ENCODE measurements around the gene TNFRSF9. TPM values are rescaled to one million over a fixed set of nuclear protein-coding genes. Genes with fewer than 3 reads are reported as not detected.
A peak's percentile ranks its signal among the peaks of the same experiment; 100 is the strongest.

TNFRSF9 gene
- total RNA-seq, 5 donors from 2014 or later (not counting 1 experiment from before 2014, with no cell fraction given), result 0.59 to 4.3 (median 0.88) TPM

GRCh38 chr1:7942214-7942921, 1.7 kb upstream of the TNFRSF9 start:
- H3K36me3 Mint-ChIP-seq, result no peaks in the 10 kb centered on the region
- DNase-seq, result peak in 24 of 35 experiments; percentile 8 to 65 (median 26)
- 4% methylated on average over 26 of the region's 40 CpGs for WGBS (ENCODE audit: insufficient coverage)
- ChIA-PET POLR2A (no interaction called here), CTCF (interaction anchor here in 1 of 2 donors (0.7 kb wide), 1 partner anchor 413 kb away, joined by 4 read pairs; no protein-coding TSS in a partner anchor)
- no peaks in the 10 kb centered on the region for H3K9me3 Mint-ChIP-seq
- H3K36me3 ChIP-seq (ENCODE audit: control insufficient read depth in 2 of 2, extremely low read depth in 1 of 2, insufficient read depth in 1 of 2, low read length in 1 of 2), result no peaks in the 10 kb centered on the region
- peak overlapping the region; percentile 63 to 89 (median 76) for H3K4me3 Mint-ChIP-seq
- no peak overlapping the region for H3K27ac Mint-ChIP-seq
- no peaks in the 10 kb centered on the region for H3K9me3 ChIP-seq
- ATAC-seq (replicated peaks in 1 of 4), result peak; percentile 61 to 76 (median 64)
- H3K4me3 ChIP-seq (ENCODE audit: control insufficient read depth in 1 of 2, extremely low read depth in 1 of 2, low read length in 1 of 2), result peak overlapping the region; percentile 27 to 49
- H3K27me3 ChIP-seq (replicated peaks in 1 of 2; ENCODE audit: control insufficient read depth in 2 of 2, extremely low read depth in 1 of 2, insufficient read depth in 2 of 2, low read length in 1 of 2), result peaks cover 5 to 23% of the 10 kb centered on the region in 2 experiments
- peak overlapping the region; percentile 29 for H3K27ac ChIP-seq (ENCODE audit: low read length)
- peaks cover 3 to 25% of the 10 kb centered on the region in 2 experiments for H3K4me1 ChIP-seq (ENCODE audit: control insufficient read depth in 1 of 2, extremely low read depth in 1 of 2, insufficient read depth in 2 of 2, low read length in 2 of 2)
- peaks cover 25 to 35% (median 26%) of the 10 kb centered on the region in 3 donors for H3K4me1 Mint-ChIP-seq
- peaks cover 25 to 45% of the 10 kb centered on the region in 2 donors for H3K27me3 Mint-ChIP-seq

GRCh38 chr1:7941437-7941793, 776 bp upstream of the TNFRSF9 start:
- POLR2A ChIA-PET, result interaction anchor here in 1 of 2 donors (0.6 kb wide), 1 partner anchor 130 kb away, joined by 3 read pairs; no protein-coding TSS in a partner anchor
- DNase-seq (no peak), ATAC-seq (replicated peaks in 1 of 4) (no peak)
- no peaks in the 10 kb centered on the region for H3K9me3 ChIP-seq
- Mint-ChIP-seq H3K9me3 (no peaks in the 10 kb centered on the region), H3K4me3 (peak overlapping the region; percentile 61 to 89 (median 76)), H3K36me3 (no peaks in the 10 kb centered on the region), H3K4me1 (peaks cover 25 to 35% (median 26%) of the 10 kb centered on the region in 3 donors), H3K27me3 (peaks cover 25 to 49% of the 10 kb centered on the region in 2 donors), H3K27ac (no peak overlapping the region)
- CTCF ChIA-PET, result interaction anchor here in 1 of 2 donors (0.7 kb wide), 1 partner anchor 39 kb away, joined by 5 read pairs; no protein-coding TSS in a partner anchor
- no peaks in the 10 kb centered on the region for H3K36me3 ChIP-seq (ENCODE audit: control insufficient read depth in 2 of 2, extremely low read depth in 1 of 2, insufficient read depth in 1 of 2, low read length in 1 of 2)
- H3K27me3 ChIP-seq (replicated peaks in 1 of 2; ENCODE audit: control insufficient read depth in 2 of 2, extremely low read depth in 1 of 2, insufficient read depth in 2 of 2, low read length in 1 of 2), result peaks cover 5 to 27% of the 10 kb centered on the region in 2 experiments
- peak overlapping the region; percentile 7 for H3K27ac ChIP-seq (ENCODE audit: low read length)
- no peak overlapping the region for H3K4me3 ChIP-seq (ENCODE audit: control insufficient read depth in 1 of 2, extremely low read depth in 1 of 2, low read length in 1 of 2)
- WGBS (ENCODE audit: insufficient coverage), result 57% methylated on average over 2 of the region's 9 CpGs
- H3K4me1 ChIP-seq (ENCODE audit: control insufficient read depth in 1 of 2, extremely low read depth in 1 of 2, insufficient read depth in 2 of 2, low read length in 2 of 2), result peaks cover 3 to 30% of the 10 kb centered on the region in 2 experiments

DNA sequence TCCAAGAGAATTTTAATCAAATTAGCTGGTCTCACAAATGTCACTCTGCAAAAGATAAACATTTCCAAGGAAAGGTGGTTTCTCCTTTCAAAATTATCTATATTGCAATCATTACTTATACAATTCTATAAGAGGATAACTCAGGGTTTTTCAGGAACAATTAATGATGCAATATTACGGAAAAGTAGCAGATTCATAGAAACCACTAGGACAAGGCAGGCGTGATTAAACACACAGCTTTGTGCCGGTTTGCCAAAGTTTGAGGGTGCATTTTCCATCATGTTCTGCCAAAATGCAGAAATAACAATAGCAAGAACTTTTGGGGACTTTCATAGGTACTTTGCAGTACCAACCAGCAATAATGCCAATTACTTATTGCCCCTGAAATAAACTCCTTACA, 605 bp downstream of the TNFRSF9 start:
- ChIA-PET POLR2A (interaction anchor here (0.6 to 1.3 kb wide), 3 partner anchors 9 to 1297 kb away, joined by 3 to 4 read pairs (median 4); partner anchors contain the start of gene PER3 (in 1 of the 2)), CTCF (no interaction called here)
- 63% methylated on average over 3 of the region's 3 CpGs for WGBS (ENCODE audit: insufficient coverage)
- H3K9me3 ChIP-seq, result no peaks in the 10 kb centered on the region
- peaks cover 3 to 32% of the 10 kb centered on the region in 2 experiments for H3K4me1 ChIP-seq (ENCODE audit: control insufficient read depth in 1 of 2, extremely low read depth in 1 of 2, insufficient read depth in 2 of 2, low read length in 2 of 2)
- no peaks in the 10 kb centered on the region for H3K9me3 Mint-ChIP-seq
- no peak overlapping the region for H3K27ac ChIP-seq (ENCODE audit: low read length)
- H3K27ac Mint-ChIP-seq, result no peak overlapping the region
- H3K36me3 ChIP-seq (ENCODE audit: control insufficient read depth in 2 of 2, extremely low read depth in 1 of 2, insufficient read depth in 1 of 2, low read length in 1 of 2), result no peaks in the 10 kb centered on the region
- H3K27me3 ChIP-seq (replicated peaks in 1 of 2; ENCODE audit: control insufficient read depth in 2 of 2, extremely low read depth in 1 of 2, insufficient read depth in 2 of 2, low read length in 1 of 2), result peaks cover 5 to 27% of the 10 kb centered on the region in 2 experiments
- H3K4me3 Mint-ChIP-seq, result peak overlapping the region in 2 of 3 donors; percentile 61 to 65
- DNase-seq (no peak), ATAC-seq (replicated peaks in 1 of 4) (no peak)
- H3K27me3 Mint-ChIP-seq, result peaks cover 25 to 57% of the 10 kb centered on the region in 2 donors
- H3K4me3 ChIP-seq (ENCODE audit: control insufficient read depth in 1 of 2, extremely low read depth in 1 of 2, low read length in 1 of 2), result no peak overlapping the region
- peaks cover 25 to 35% (median 26%) of the 10 kb centered on the region in 3 donors for H3K4me1 Mint-ChIP-seq
- no peaks in the 10 kb centered on the region for H3K36me3 Mint-ChIP-seq

GRCh38 chr1:7938070-7938469, 2.6 kb downstream of the TNFRSF9 start:
- Mint-ChIP-seq H3K4me1 (peaks cover 23 to 33% (median 24%) of the 10 kb centered on the region in 3 donors), H3K27ac (no peak overlapping the region), H3K27me3 (peaks cover 25 to 58% of the 10 kb centered on the region in 2 donors), H3K4me3 (no peak overlapping the region), H3K9me3 (no peaks in the 10 kb centered on the region), H3K36me3 (no peaks in the 10 kb centered on the region)
- Histone ChIP-seq H3K27me3 (replicated peaks in 1 of 2; ENCODE audit: control insufficient read depth in 2 of 2, extremely low read depth in 1 of 2, insufficient read depth in 2 of 2, low read length in 1 of 2) (peaks cover 5 to 27% of the 10 kb centered on the region in 2 experiments), H3K9me3 (no peaks in the 10 kb centered on the region), H3K27ac (ENCODE audit: low read length) (no peak overlapping the region), H3K4me1 (ENCODE audit: control insufficient read depth in 1 of 2, extremely low read depth in 1 of 2, insufficient read depth in 2 of 2, low read length in 2 of 2) (peaks cover 3 to 32% of the 10 kb centered on the region in 2 experiments), H3K4me3 (ENCODE audit: control insufficient read depth in 1 of 2, extremely low read depth in 1 of 2, low read length in 1 of 2) (no peak overlapping the region), H3K36me3 (ENCODE audit: control insufficient read depth in 2 of 2, extremely low read depth in 1 of 2, insufficient read depth in 1 of 2, low read length in 1 of 2) (no peaks in the 10 kb centered on the region)
- WGBS (ENCODE audit: insufficient coverage), result 30% methylated on average over 2 of the region's 3 CpGs
- ChIA-PET CTCF (no interaction called here), POLR2A (no interaction called here)
- ATAC-seq (replicated peaks in 1 of 4) (no peak), DNase-seq (no peak)

- POLR2A ChIA-PET, result no interaction called here
- Mint-ChIP-seq H3K36me3 (no peaks in the 10 kb centered on the region), H3K27ac (no peak overlapping the region), H3K4me3 (no peak overlapping the region), H3K4me1 (peaks cover 26 to 30% (median 27%) of the 10 kb centered on the region in 3 donors), H3K9me3 (no peaks in the 10 kb centered on the region), H3K27me3 (peaks cover 0 to 16% of the 10 kb centered on the region in 2 donors)
- no peak for ATAC-seq (replicated peaks in 1 of 4)
- no peaks in the 10 kb centered on the region for H3K36me3 ChIP-seq (ENCODE audit: control insufficient read depth in 2 of 2, extremely low read depth in 1 of 2, insufficient read depth in 1 of 2, low read length in 1 of 2)
- no peak for DNase-seq
- no peaks in the 10 kb centered on the region for H3K9me3 ChIP-seq
- H3K4me3 ChIP-seq (ENCODE audit: control insufficient read depth in 1 of 2, extremely low read depth in 1 of 2, low read length in 1 of 2), result no peak overlapping the region
- CTCF ChIA-PET, result no interaction called here
- peaks cover 0 to 4% of the 10 kb centered on the region in 2 experiments for H3K27me3 ChIP-seq (replicated peaks in 1 of 2; ENCODE audit: control insufficient read depth in 2 of 2, extremely low read depth in 1 of 2, insufficient read depth in 2 of 2, low read length in 1 of 2)
- peaks cover 8 to 24% of the 10 kb centered on the region in 2 experiments for H3K4me1 ChIP-seq (ENCODE audit: control insufficient read depth in 1 of 2, extremely low read depth in 1 of 2, insufficient read depth in 2 of 2, low read length in 2 of 2)
- WGBS (ENCODE audit: insufficient coverage), result 99% methylated on average over 10 of the region's 15 CpGs
- no peak overlapping the region for H3K27ac ChIP-seq (ENCODE audit: low read length)
Measured at GRCh38 chr1:7932524-7933138, 8.0 kb downstream of the TNFRSF9 start.

GRCh38 chr1:7931446-7931812, 9.2 kb downstream of the TNFRSF9 start:
- DNase-seq, result no peak
- CTCF ChIA-PET, result no interaction called here
- peak in 3 of 4 experiments; percentile 22 to 45 (median 31) for ATAC-seq (replicated peaks in 1 of 4)
- no CpG with 5 or more reads among the region's 2 CpGs for WGBS (ENCODE audit: insufficient coverage)
- peaks cover 26 to 30% (median 27%) of the 10 kb centered on the region in 3 donors for H3K4me1 Mint-ChIP-seq
- H3K9me3 ChIP-seq, result no peaks in the 10 kb centered on the region
- no peak overlapping the region for H3K4me3 ChIP-seq (ENCODE audit: control insufficient read depth in 1 of 2, extremely low read depth in 1 of 2, low read length in 1 of 2)
- peak overlapping the region; percentile 63 for H3K27ac ChIP-seq (ENCODE audit: low read length)
- H3K4me1 ChIP-seq (ENCODE audit: control insufficient read depth in 1 of 2, extremely low read depth in 1 of 2, insufficient read depth in 2 of 2, low read length in 2 of 2), result peaks cover 8 to 23% of the 10 kb centered on the region in 2 experiments
- H3K27me3 ChIP-seq (replicated peaks in 1 of 2; ENCODE audit: control insufficient read depth in 2 of 2, extremely low read depth in 1 of 2, insufficient read depth in 2 of 2, low read length in 1 of 2), result no peaks in the 10 kb centered on the region
- POLR2A ChIA-PET, result interaction anchor here in 1 of 2 donors (0.6 kb wide), 1 partner anchor 1064 kb away, joined by 3 read pairs; no protein-coding TSS in a partner anchor
- H3K4me3 Mint-ChIP-seq, result peak overlapping the region; percentile 41 to 72 (median 60)
- no peaks in the 10 kb centered on the region for H3K36me3 ChIP-seq (ENCODE audit: control insufficient read depth in 2 of 2, extremely low read depth in 1 of 2, insufficient read depth in 1 of 2, low read length in 1 of 2)
- peak overlapping the region; percentile 84 to 88 for H3K27ac Mint-ChIP-seq
- no peaks in the 10 kb centered on the region for H3K36me3 Mint-ChIP-seq
- H3K27me3 Mint-ChIP-seq, result peaks cover 0 to 13% of the 10 kb centered on the region in 2 donors
- no peaks in the 10 kb centered on the region for H3K9me3 Mint-ChIP-seq

All from T-cell (primary cell).